CD4-positive, alpha-beta T cell treated with Interleukin-2 at 100 ng/mL for 4 hours (primary cell): ENCODE data around the gene NCLN.
"Not testable (repeated sequence)": the region's sequence is repeated elsewhere in the genome, so short reads cannot be mapped to it uniquely, and the experiment has no call there.

Experiments used
- DNase-seq: peaks from one replicate; pipeline ENCODE4 v3.0.0-alpha.2; 2020; ENCODE audit warnings: low spot score

The NCLN gene

DNA sequence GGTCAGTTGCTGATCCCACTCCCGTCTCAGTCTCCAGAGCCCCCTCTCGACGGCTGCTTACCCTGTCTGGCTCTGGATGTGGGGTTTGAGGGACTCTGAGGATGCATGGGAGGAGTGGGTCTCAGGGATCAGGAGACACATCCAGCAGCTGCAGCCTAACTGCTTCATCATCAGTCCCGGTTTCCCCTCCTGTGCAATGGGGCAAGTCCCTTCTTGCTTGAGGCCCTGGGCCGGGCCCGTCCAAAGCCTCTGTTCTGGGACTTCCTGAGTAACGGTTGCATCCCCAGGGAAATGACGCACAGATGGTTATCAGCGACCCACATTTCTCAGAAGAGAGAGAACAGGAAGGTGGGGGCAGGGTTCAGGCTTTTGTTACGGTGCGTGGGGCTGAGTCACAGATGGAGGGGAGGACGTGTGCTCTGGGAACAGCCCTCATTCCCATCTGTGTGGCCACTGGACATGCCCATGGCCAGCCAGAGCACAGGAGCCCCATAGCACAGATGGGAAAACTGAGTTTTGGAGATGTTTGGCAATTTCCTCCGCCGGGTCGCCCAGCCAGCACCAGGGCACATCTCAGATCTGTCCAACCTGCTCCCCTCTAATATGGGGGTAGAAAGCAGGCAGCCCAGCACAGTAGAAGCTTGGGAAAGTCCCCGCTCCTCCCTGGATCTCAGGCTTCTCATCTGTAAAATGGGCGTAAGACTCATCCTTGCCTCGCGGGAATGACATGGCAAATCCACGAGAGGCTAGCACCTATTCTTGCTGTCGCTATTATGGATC is 30.6 kb upstream of the NCLN start:
- DNase-seq, result peak; percentile 88

DNA sequence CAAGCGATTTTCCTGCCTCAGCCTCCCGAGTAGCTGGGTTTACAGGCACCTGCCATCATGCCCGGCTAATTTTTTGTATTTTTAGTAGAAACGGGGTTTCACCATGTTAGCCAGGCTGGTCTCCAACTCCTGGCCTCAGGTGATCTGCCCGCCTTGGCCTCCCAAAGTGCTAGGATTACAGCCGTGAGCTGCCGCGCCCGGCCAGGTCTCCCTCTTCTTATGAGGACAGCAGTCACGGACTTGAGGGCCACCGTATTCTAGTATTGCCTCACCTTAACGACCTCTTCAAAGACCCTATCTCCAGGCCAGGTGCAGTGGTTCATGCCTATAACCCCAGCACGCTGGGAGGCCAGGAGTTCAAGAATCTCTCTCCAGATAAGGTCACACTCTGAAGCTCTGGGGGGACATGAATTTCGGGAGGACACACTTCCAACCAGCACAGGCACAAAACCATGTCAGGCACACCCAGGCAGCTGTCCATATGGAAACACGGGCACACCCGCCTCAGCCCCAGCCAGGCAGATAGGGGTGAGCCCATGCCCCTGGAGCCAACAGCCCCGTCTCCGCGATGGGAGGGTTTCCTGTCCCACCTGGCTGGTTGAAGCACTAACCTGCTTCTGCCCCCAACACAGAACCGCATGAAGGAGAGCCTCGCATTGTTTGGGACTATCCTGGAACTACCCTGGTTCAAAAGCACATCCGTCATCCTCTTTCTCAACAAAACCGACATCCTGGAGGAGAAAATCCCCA is 28.5 kb upstream of the NCLN start:
- DNase-seq, result no peak

DNA sequence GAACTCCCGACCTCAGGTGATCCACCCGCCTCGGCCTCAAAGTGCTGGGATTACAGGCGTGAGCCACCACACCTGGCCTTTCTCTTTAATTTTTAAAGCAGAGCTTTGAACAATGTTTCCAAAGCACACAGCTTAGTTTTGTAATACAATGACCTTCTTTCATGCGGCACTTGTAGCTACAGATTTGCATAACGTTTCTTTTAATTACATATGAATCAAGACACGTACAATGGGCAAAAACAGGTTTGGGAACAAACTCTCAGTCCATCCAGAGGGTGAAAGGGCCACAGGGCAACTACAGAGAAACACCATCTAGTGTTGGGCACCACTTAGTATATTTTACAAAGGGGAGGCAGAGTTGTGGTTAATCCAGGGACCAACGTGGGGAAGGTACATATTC is 26.2 kb upstream of the NCLN start:
- no peak for DNase-seq

DNA sequence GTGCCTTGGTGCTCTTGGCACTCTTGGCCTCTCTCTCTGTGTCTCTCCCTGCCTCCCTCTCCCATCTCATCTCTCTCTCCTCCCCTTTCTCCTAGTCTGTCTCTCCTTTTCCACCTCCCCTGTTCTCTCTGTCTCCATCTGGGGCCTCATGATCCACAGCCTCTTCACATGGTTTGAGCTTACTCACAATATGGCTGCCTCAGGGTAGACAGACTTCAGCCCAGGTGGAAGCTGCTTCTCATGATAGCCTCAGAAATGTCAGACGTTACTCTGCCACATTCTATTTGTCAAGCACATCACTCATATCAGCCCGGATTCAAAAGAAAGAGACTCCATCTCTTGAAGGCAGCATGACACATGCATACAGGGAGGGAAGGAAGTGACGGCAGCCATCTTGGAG is 25.5 kb upstream of the NCLN start:
- no peak for DNase-seq

DNA sequence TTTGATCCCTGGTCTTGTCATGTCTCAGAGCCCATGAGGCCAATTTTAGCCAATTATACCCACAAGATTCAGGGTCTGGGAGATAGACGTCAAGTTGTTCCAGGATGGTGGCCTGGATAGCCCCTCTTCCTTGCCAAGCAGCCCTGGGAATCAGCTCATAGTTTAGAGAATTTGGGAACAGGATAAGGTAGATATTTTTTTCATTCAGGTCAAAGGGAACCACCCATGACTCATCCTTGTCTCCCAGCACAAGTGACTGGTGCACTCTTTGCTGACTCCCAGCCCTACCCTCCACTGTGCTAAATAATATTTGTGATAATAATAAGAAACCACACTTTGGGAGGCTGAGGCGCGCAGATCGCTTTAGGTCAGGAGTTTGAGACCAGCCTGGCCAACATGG is 24.3 kb upstream of the NCLN start:
- no peak for DNase-seq

DNA sequence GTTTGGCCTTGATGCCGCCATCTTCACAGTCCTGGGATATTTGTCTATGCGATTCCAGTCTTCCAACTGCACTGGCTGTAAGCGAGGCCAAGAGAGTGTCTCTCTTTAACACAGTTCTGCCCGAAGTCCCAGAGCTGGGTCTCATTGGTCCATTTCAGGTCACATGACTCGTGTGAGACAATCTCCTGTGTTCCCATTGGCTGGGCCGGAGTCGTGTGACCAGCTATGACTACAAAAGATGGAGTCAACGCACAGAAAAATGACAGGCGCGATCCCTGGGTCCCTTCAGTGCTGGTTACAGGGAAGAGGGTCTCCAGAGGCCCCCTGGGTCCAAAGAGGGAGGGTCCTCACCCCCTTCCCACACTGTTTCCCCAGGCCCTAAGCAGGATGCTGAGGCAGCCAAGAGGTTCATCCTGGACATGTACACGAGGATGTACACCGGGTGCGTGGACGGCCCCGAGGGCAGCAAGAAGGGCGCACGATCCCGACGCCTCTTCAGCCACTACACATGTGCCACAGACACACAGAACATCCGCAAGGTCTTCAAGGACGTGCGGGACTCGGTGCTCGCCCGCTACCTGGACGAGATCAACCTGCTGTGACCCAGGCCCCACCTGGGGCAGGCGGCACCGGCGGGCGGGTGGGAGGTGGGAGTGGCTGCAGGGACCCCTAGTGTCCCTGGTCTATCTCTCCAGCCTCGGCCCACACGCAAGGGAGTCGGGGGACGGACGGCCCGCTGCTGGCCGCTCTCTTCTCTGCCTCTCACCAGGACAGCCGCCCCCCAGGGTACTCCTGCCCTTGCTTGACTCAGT is 23.1 kb upstream of the NCLN start:
- DNase-seq, result no peak

DNA sequence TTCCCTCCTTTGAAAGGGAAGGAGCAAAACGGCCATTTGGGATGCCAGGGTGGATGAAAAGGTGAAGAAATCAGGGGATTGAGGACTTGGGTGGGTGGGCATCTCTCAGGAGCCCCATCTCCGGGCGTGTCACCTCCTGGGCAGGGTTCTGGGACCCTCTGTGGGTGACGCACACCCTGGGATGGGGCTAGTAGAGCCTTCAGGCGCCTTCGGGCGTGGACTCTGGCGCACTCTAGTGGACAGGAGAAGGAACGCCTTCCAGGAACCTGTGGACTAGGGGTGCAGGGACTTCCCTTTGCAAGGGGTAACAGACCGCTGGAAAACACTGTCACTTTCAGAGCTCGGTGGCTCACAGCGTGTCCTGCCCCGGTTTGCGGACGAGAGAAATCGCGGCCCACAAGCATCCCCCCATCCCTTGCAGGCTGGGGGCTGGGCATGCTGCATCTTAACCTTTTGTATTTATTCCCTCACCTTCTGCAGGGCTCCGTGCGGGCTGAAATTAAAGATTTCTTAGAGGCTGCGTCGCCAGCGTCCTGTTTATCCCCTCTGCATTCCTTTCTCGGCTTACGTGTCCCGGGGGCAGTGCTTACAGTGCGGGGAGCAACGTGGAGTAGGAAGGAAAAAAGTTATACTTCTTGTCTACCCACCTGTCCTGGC is 22.4 kb upstream of the NCLN start:
- DNase-seq, result peak; percentile 85

DNA sequence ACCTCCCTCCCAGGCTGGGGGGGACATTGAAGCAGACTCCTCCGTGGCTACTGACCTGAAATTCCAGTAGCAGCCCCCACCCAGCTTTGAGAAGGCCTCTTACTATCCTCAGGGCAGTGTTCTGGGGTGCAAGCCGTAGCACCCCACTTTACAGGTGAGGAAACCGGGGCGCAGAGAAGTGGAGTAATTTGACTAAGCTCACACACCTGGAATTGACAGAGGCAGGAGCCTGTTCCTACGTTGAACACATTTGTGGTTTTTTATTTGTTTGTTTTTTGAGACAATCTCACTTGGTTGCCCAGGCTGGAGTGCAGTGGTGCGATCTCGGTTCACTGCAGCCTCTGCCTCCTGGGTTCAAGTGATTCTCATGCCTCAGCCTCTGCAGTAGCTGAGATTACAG is 21.8 kb upstream of the NCLN start:
- no peak for DNase-seq

DNA sequence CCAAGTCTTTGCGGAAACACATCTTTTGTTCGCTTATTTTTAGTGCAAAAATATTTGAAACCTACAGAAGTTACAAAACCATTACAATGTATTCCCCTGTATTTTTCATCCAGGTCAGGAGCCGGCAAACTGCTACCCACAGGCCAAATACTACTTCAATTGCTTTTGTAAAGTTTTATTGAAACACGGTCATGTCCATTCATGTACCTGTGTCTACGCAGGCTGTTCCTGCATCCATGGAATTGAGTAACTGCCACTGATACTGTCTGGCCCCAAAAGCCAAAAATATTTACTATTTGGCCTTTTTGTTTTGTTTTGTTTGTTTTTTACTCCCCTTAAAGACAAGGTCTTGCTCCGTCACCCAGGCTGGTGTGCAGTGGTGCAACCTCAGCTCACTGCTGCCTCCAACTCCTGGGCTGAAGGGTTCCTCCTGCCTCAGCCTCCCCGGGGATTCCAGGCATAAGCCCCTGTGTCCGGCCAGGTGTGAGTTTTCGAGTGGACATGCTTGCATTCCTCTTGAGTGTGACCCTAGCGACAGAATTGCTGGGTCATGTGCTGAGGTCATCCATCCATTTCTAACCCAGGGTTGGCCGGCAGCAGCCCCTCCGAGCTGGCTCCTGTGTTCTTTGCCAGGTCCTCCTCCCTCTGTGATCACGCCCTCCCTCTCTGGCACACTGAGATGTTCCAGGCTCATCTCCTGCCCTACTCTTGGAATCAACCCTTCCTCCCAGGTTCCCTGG is 18.0 kb upstream of the NCLN start:
- DNase-seq, result no peak

DNA sequence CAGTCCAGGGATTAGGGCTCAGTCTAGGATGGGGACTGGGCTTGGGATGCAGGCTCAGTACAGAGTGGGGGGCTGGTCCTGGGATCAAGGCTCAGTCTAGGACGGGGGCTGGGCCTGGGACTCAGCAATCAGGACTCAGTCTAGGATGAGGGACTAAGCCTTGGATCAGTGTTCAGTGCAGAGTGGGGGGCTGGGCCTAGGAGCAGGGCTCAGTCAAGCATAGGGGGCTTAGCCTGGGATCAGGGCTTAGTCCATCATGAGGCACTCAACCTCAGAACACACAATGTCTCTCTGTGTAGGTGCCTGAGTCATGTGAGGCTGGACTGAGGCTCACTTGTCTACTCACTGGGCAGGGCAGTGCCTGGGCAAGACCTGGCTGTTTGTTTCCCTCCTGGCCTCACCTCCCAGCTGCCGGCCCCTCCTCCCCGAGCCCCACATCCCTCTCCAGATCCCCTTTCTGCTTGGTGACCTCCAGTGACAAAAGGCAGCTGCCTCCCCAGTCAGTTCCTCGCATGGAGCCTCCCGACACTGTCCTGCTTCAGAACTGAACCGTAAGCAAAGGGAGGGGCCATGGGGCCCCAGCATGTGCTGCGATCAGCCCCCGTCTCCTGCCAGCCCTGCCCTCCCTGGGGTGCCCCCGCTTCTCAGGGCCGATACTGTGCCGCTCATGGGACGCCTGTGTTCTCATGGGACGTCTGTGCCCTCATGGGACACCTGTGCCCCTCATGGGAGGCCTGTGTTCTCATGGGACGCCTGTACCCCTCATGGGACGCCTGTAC is 13.6 kb upstream of the NCLN start:
- no peak for DNase-seq

DNA sequence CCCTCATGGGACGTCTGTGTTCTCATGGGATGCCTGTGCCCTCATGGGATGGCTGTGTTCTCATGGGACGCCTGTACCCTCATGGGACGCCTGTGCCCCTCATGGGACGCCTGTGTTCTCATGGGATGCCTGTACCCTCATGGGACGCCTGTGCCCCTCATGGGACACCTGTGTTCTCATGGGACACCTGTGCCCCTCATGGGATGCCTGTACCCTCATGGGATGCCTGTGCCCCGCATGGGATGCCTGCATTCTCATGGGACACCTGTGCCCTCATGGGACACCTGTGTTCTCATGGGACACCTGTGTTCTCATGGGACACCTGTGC is 13.1 kb upstream of the NCLN start:
- DNase-seq, result not testable (repeated sequence)

DNA sequence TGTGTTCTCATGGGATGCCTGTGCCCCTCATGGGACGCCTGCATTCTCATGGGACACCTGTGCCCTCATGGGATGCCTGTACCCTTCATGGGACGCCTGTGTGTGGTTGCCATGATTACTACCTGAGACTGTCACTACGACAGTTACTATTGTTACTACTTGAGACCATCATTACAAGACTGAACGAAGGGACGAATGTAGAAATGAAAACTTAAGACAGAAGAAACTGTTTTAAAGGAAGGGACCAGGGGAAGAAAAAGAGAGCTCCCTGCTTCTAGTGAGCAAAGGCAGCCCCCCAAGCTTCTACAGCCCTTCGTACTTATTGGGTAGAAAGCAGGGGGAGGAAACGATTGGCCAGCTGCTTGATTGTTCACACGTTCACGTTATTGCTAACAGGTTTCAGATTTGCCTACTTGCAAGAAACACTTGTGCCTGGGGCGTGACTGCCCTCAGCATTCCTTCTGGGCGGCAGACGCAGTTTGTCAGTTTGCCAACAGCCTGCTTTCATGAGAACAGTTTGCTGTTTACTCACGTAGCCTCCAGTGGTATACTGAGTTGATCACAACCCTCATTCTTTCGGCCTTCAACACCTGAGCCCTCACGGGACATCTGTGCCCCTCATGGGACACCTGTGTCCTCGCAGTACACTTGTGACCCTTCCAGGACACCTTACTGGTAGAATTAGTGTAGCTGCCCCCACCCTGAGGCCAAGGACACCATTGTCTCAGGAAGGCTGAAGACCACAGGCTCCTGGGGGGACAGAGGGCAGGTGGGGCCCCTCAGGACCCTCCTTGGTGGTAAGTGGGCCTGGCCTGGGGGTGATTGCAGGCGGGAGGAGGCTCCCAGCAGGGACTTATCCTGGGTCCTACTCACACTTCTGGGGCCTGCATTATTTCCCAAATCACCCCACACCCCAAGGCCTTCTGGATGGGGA is 9.7 kb upstream of the NCLN start:
- DNase-seq, result peak; percentile 58

DNA sequence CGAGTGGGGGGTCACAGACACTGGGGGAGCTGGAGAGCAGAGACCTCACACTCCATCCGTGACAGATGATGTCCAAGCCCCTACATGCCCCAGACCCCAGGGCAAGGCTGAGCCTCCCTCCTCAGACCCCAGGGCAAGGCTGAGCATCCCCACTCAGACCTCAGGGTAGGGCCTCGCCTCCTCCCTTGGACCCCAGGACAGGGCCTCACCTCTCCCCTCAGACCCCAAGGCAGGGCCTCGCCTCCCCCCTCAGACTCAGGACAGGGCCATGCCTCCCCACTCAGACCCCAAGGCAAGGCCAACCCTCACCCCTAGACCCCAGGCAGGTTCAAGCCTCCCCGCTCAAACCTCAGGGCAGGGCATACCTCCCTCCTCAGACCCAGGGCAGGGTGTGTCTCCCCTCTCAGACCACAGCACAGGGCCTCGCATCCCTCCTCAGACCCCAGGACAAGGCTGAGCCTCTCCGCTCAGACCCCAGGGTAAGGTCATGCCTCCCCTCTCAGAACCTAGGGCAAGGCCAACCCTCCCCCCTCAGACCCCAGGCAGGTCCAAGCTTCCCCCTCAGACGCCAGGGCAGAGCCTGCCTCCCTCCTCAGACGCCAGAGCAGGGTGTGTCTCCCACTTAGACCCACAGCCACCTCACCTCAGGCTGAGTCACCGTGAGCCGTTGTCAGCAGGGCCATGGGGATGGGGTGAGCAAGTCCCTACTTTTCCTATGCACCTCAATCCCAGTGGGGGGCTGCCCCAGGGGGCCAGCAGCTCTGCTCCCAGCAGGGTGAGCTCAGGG is 8.8 kb upstream of the NCLN start:
- DNase-seq, result peak; percentile 88

DNA sequence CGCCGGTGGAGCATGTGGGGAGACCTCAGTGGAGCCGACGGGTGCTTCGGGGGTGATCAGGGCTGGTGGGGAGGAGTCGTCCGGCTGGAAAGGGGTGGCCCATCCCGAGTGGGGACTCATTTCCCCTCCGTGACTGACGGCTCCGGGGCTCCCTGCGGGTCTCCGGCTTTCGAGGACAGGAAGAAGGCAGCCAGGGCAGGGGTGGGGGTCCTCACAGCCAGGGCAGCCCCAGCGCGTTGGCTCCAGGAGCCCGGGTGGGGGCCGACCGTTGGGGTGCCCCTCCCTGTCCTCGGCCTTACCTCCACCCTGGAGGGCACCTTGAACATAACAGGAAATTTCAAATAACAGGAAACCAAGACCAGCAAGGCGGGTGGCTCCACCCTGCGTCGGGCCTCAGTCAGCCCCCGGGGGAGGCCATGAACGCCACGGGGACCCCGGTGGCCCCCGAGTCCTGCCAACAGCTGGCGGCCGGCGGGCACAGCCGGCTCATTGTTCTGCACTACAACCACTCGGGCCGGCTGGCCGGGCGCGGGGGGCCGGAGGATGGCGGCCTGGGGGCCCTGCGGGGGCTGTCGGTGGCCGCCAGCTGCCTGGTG is 7.3 kb upstream of the NCLN start, which contains the start of gene S1PR4:
TSS of gene S1PR4 (plus strand) at position 393 of the 596 bp plus-strand sequence. CDS start at position 417, 24 bp downstream.
- peak; percentile 82 for DNase-seq

DNA sequence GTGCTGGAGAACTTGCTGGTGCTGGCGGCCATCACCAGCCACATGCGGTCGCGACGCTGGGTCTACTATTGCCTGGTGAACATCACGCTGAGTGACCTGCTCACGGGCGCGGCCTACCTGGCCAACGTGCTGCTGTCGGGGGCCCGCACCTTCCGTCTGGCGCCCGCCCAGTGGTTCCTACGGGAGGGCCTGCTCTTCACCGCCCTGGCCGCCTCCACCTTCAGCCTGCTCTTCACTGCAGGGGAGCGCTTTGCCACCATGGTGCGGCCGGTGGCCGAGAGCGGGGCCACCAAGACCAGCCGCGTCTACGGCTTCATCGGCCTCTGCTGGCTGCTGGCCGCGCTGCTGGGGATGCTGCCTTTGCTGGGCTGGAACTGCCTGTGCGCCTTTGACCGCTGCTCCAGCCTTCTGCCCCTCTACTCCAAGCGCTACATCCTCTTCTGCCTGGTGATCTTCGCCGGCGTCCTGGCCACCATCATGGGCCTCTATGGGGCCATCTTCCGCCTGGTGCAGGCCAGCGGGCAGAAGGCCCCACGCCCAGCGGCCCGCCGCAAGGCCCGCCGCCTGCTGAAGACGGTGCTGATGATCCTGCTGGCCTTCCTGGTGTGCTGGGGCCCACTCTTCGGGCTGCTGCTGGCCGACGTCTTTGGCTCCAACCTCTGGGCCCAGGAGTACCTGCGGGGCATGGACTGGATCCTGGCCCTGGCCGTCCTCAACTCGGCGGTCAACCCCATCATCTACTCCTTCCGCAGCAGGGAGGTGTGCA is 6.6 kb upstream of the NCLN start:
- DNase-seq, result no peak

DNA sequence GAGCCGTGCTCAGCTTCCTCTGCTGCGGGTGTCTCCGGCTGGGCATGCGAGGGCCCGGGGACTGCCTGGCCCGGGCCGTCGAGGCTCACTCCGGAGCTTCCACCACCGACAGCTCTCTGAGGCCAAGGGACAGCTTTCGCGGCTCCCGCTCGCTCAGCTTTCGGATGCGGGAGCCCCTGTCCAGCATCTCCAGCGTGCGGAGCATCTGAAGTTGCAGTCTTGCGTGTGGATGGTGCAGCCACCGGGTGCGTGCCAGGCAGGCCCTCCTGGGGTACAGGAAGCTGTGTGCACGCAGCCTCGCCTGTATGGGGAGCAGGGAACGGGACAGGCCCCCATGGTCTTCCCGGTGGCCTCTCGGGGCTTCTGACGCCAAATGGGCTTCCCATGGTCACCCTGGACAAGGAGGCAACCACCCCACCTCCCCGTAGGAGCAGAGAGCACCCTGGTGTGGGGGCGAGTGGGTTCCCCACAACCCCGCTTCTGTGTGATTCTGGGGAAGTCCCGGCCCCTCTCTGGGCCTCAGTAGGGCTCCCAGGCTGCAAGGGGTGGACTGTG is 5.9 kb upstream of the NCLN start:
- no peak for DNase-seq
